Mucosa of gallbladder (tissue), 1 donor: Measurements from ENCODE around the gene TAAR6. TPM values are rescaled to one million over a fixed set of nuclear protein-coding genes. Genes with fewer than 3 reads are reported as not detected.
A peak's percentile ranks its signal among the peaks of the same experiment; 100 is the strongest.
"Not testable (repeated sequence)": the region's sequence is repeated elsewhere in the genome, so short reads cannot be mapped to it uniquely, and the experiment has no call there.

Source experiments
- DNase-seq: peaks from one replicate; pipeline ENCODE4 v3.0.0-alpha.2; 2020; ENCODE audit warnings: low spot score
- total RNA-seq: library from RNA; stranded (reverse); gene quantifications from one replicate; pipeline ENCODE4 v1.2.1, GENCODE V29; 2021
- donor health status: DM: no; HTN: no; CAD: no.

The TAAR6 gene
- total RNA-seq, 1 donor from 2014 or later = not detected

GRCh38 chr6:132590362-132590761 is 20.2 kb downstream of the TAAR6 start:
- DNase-seq = no peak

DNA sequence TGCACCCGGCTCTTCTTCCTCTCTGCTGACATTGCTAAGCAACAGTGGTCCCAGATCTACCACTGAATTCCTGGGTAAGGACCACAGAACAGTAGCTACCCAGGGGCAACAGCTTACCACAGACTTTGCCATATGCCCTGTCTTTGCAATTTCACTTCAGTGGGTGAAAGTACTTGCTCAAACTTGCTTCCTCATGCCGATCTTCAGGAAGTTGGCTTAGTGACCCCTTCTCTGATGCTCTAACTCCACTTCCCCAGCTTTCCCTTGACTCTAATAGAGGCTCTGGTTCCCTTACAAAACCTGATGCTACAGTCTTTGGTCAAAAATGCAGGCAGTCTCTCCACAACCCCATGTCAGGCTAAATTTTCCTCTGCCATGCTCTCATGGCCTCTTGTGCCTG is 22.7 kb downstream of the TAAR6 start:
- DNase-seq = no peak

DNA sequence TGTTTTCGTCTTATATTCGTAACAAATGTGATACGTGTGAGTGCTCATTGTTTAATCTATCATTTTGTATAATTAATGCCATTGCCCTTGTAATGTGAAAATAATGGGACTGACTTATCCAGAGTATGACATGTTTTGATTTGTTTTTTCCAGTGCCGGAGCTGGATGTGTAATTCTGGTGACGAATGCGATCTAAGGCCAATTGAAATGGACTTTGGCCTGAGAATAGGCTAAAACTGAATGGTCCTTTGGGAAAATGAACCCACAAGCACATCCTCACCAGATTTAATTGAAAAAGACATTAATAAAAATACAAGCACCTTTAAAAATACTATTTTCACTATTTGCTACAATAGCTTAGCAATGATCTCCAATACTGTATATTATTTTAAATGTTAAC is 26.1 kb downstream of the TAAR6 start:
- DNase-seq = no peak

DNA sequence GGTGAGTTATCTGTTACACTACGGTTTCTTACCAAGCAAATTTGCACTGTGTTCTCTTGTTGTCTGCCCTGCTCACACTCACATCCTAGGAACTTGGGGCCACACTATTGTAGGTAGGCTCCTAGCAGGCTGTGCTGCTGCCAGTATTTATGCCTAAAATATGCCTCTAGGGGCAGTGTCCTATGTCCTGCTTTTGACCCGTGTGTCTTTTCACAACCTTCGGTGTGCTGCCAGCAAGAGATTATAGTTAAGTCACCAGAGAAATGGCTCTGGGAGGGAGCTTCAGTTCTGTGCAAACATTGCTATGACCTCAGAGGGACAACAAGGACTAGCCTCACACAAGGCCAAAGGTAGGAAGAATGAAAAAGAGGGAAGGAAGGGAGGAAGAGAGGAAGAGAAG is 28.4 kb downstream of the TAAR6 start:
- no peak for DNase-seq

DNA sequence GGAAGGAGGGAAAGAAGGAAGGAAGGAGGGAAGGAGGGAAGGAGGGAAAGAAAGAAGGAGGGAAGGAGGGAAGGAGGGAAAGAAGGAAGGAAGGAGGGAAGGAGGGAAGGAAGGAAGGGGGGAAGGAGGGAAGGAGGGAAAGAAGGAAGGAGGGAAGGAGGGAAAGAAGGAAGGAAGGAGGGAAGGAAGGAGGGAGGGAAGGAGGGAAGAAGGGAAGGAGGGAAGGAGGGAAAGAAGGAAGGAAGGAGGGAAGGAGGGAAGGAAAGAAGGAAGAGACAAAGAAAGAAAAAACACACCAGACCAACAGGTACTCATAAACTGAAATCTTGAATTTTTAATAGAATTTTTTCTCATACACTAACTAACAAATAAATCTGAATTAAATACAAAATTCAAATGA is 30.8 kb downstream of the TAAR6 start:
- not testable (repeated sequence) for DNase-seq

GRCh38 chr6:132604635-132605152 is 34.6 kb downstream of the TAAR6 start:
- DNase-seq = no peak

DNA sequence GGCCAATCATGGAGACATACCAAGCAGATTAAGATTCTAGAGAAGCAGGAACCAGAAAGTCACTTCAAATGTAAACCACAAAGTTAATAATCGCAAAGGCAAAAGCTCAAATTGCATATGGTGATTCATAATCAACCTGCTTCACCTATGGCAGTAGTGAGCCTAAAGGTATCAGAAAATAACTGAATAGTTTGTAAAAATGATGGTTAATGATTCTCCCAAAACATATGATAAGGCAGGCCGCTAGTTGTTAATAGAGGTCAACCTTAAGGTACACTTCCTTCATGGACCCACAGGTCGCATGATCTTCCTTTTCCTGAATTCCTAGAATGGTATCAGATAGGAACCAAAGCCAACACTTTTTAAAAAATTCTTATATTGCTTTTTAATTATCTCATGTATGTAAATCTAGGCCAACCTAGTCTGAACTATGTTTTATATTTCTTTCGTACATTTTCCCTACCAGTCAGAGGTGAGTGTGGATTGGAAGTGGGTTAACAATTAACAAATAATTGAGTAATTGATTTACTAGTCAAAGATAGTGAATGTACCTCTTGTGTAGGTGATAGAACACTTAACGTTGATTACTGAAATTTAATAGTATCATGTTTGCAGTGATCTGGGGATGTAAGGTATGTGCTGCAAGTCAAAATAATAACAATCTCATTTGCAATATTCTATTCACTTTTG is 37.6 kb downstream of the TAAR6 start:
- peak; percentile 21 for DNase-seq

DNA sequence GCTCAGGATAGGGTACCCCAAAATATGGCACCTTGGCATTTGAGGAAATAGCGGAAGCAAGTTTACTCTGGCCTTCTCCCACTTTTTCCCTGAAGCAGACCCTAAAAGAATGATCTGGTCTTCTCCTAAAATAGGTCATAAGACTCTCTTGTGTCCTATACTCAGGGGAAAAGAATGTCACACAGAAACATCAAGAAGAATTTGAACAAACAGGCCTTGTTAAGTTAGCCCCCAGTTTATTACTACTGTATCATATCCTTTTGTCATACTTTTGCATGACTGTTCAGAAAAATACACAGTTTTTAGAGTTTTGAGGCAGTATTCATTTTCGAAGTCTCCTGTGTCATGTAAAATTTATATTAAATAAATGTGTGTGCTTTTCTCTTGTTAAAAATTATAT is 41.5 kb downstream of the TAAR6 start:
- no peak for DNase-seq

DNA sequence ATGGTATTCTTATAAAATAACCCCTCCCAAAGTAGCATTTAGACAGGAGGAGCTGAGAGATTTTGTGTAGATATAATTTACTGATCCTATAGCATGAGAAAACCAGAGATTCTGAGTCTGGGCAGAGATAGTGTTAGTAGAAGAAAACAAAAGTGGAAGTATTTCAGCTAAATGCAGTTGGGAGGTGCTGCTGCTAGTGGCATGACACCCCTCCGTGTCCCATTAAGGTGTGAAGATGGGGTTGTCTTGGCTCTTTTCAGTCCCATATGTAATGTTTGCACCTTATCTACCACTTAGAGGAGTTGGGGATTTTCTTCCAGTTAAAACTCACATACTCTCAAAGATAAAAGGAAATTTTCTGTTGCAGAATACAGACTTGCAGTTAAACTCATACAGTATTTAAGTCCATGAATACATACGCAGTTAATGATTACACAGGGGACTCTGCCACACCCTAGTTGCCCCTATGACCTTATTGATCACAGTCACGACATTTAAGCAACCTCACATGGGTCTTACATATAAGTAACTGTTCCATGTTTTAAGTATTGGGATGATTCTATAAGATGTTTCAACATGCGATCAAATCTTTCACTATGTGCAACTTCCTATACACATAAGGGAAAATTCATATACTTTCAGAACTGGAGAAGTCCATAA is 42.5 kb downstream of the TAAR6 start:
- DNase-seq = peak; percentile 42

GRCh38 chr6:132614554-132614953 is 44.4 kb downstream of the TAAR6 start:
- no peak for DNase-seq

DNA sequence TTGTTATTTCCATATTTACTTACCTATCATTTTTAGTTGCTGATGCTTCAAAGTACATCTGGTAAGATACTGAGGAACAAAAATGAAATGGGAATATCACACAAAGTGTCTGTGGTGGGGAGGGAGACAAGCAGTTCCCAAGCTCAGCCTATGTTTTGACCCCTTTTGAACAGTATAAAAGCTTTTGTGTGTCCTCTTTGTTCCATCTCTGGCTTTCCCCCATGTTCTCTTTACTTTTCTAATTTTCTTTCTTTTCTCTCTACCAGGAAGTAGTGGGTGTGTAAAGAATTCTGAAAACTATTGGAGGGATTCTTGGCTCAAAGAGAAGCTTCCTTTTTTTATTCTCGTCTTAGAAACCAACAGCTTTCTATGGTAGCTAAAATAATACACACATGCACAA is 46.6 kb downstream of the TAAR6 start:
- no peak for DNase-seq

Other genes starting within 250 kb of the TAAR6 start
- gene MOXD1, start 168.8 kb upstream of the TAAR6 start, total RNA-seq = 3.8 TPM
- 94.5 TPM for gene STX7, start 57.2 kb upstream of the TAAR6 start, total RNA-seq
- not detected for gene TAAR9, start 32.0 kb upstream of the TAAR6 start, total RNA-seq
- not detected for gene TAAR8, start 17.6 kb upstream of the TAAR6 start, total RNA-seq
- not detected for gene TAAR5, start 19.4 kb downstream of the TAAR6 start, total RNA-seq
- gene TAAR2, start 54.0 kb downstream of the TAAR6 start, total RNA-seq = not detected
- gene TAAR1, start 88.9 kb downstream of the TAAR6 start, total RNA-seq = not detected
- gene VNN1, start 143.7 kb downstream of the TAAR6 start, total RNA-seq = 62.1 TPM
- gene VNN2, start 187.6 kb downstream of the TAAR6 start, total RNA-seq = 3.4 TPM
- gene SLC18B1, start 228.3 kb downstream of the TAAR6 start, total RNA-seq = 13.3 TPM
- 638 TPM for gene RPS12, start 244.2 kb downstream of the TAAR6 start, total RNA-seq